ENCODE measurements around the gene AUTS2.

Gene AUTS2

GRCh38 chr7:69778138-69778537, 179.9 kb downstream of the AUTS2 start:
- Histone ChIP-seq H3K27ac (replicated peaks) (no peak overlapping the region), H3K27me3 (ENCODE audit: insufficient read depth, poor library complexity, severe bottlenecking) (no peaks in the 10 kb centered on the region), H3K4me3 (replicated peaks; ENCODE audit: insufficient read depth, low read length) (no peak overlapping the region)
- DNase-seq (ENCODE audit: low read depth in 1 of 2, low spot score in 1 of 2) = no peak
- TF ChIP-seq POLR2AphosphoS5 (IDR thresholded peaks at IDR 0.05; ENCODE audit: low read depth) = no peak
- no peak for TF ChIP-seq SPI1 (IDR thresholded peaks at IDR 0.05; ENCODE audit: borderline replicate concordance, low read depth)
- no peak for TF ChIP-seq REST (IDR thresholded peaks at IDR 0.05; ENCODE audit: insufficient replicate concordance, low read depth)
- no peak for TF ChIP-seq GABPA (IDR thresholded peaks at IDR 0.05; ENCODE audit: low read depth)
- TF ChIP-seq CTCF (IDR thresholded peaks at IDR 0.05; ENCODE audit: insufficient read depth, low read length) = no peak

- TF ChIP-seq GABPA (IDR thresholded peaks at IDR 0.05; ENCODE audit: low read depth) (no peak), REST (IDR thresholded peaks at IDR 0.05; ENCODE audit: insufficient replicate concordance, low read depth) (no peak), SPI1 (IDR thresholded peaks at IDR 0.05; ENCODE audit: borderline replicate concordance, low read depth) (no peak), CTCF (IDR thresholded peaks at IDR 0.05; ENCODE audit: insufficient read depth, low read length) (no peak), POLR2AphosphoS5 (IDR thresholded peaks at IDR 0.05; ENCODE audit: low read depth) (no peak)
- H3K27me3 ChIP-seq (ENCODE audit: insufficient read depth, poor library complexity, severe bottlenecking) = no peaks in the 10 kb centered on the region
- no peak for DNase-seq (ENCODE audit: low read depth in 1 of 2, low spot score in 1 of 2)
- no peak overlapping the region for H3K4me3 ChIP-seq (replicated peaks; ENCODE audit: insufficient read depth, low read length)
- no peak overlapping the region for H3K27ac ChIP-seq (replicated peaks)
Measured at GRCh38 chr7:69780379-69780778, 182.1 kb downstream of the AUTS2 start.

GRCh38 chr7:69781412-69781846, 183.2 kb downstream of the AUTS2 start:
- no peak for DNase-seq (ENCODE audit: low read depth in 1 of 2, low spot score in 1 of 2)
- H3K4me3 ChIP-seq (replicated peaks; ENCODE audit: insufficient read depth, low read length) = no peak overlapping the region
- H3K27ac ChIP-seq (replicated peaks) = no peak overlapping the region
- H3K27me3 ChIP-seq (ENCODE audit: insufficient read depth, poor library complexity, severe bottlenecking) = no peaks in the 10 kb centered on the region
- TF ChIP-seq REST (IDR thresholded peaks at IDR 0.05; ENCODE audit: insufficient replicate concordance, low read depth) (no peak), GABPA (IDR thresholded peaks at IDR 0.05; ENCODE audit: low read depth) (no peak), CTCF (IDR thresholded peaks at IDR 0.05; ENCODE audit: insufficient read depth, low read length) (no peak), POLR2AphosphoS5 (IDR thresholded peaks at IDR 0.05; ENCODE audit: low read depth) (no peak), SPI1 (IDR thresholded peaks at IDR 0.05; ENCODE audit: borderline replicate concordance, low read depth) (no peak)

Data from HL-60 (cell line).